ENCODE data around the gene CHRNA5.

Gene CHRNA5

GRCh38 chr15:78551902-78552301 lies 13.4 kb upstream of the CHRNA5 start:
- TF ChIP-seq, protein P1, sequence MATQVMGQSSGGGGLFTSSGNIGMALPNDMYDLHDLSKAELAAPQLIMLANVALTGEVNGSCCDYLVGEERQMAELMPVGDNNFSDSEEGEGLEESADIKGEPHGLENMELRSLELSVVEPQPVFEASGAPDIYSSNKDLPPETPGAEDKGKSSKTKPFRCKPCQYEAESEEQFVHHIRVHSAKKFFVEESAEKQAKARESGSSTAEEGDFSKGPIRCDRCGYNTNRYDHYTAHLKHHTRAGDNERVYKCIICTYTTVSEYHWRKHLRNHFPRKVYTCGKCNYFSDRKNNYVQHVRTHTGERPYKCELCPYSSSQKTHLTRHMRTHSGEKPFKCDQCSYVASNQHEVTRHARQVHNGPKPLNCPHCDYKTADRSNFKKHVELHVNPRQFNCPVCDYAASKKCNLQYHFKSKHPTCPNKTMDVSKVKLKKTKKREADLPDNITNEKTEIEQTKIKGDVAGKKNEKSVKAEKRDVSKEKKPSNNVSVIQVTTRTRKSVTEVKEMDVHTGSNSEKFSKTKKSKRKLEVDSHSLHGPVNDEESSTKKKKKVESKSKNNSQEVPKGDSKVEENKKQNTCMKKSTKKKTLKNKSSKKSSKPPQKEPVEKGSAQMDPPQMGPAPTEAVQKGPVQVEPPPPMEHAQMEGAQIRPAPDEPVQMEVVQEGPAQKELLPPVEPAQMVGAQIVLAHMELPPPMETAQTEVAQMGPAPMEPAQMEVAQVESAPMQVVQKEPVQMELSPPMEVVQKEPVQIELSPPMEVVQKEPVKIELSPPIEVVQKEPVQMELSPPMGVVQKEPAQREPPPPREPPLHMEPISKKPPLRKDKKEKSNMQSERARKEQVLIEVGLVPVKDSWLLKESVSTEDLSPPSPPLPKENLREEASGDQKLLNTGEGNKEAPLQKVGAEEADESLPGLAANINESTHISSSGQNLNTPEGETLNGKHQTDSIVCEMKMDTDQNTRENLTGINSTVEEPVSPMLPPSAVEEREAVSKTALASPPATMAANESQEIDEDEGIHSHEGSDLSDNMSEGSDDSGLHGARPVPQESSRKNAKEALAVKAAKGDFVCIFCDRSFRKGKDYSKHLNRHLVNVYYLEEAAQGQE (IDR thresholded peaks at IDR 0.05; ENCODE audit: insufficient read depth in 1 of 2, low read depth in 2 of 2, low read length in 2 of 2) = no peak
- TF ChIP-seq SIN3A (IDR thresholded peaks at IDR 0.05; ENCODE audit: borderline replicate concordance, insufficient read depth, low read length) (no peak), POLR2AphosphoS5 (IDR thresholded peaks at IDR 0.05; ENCODE audit: low read depth, low read length) (no peak), TAF1 (IDR thresholded peaks at IDR 0.05; ENCODE audit: borderline replicate concordance, insufficient read depth, low read length) (no peak), FOXP2 (optimal IDR thresholded peaks at IDR 0.05; ENCODE audit: borderline replicate concordance, extremely low read depth, extremely low read length, insufficient read depth) (no peak)

- TF ChIP-seq POLR2AphosphoS5 (IDR thresholded peaks at IDR 0.05; ENCODE audit: low read depth, low read length) (no peak), SIN3A (IDR thresholded peaks at IDR 0.05; ENCODE audit: borderline replicate concordance, insufficient read depth, low read length) (no peak), FOXP2 (optimal IDR thresholded peaks at IDR 0.05; ENCODE audit: borderline replicate concordance, extremely low read depth, extremely low read length, insufficient read depth) (no peak)
Observed at GRCh38 chr15:78552597-78552996, 12.7 kb upstream of the CHRNA5 start.

DNA sequence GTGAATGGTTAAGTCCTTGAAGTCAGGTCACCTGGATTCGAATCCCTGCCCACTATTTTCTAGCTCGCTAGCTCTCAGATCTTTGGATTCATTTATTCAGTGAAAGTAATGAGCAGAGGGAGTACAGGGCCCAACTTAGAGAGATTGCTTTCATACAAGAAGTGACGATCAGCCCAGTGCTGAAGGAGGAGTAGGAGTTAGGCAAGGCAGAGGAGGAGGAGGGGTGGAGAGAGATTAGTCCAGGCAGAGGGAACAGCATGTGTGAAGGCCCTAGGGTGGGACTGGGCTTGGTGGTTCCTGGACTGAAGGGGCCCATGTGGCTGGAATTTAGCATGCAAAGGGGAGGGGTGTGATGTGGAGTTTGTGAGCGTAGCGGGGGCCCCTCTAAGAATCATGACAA lies 3.8 kb upstream of the CHRNA5 start:
- TF ChIP-seq, protein P1 (IDR thresholded peaks at IDR 0.05; ENCODE audit: insufficient read depth in 1 of 2, low read depth in 2 of 2, low read length in 2 of 2) = no peak
- TF ChIP-seq TAF1 (IDR thresholded peaks at IDR 0.05; ENCODE audit: borderline replicate concordance, insufficient read depth, low read length) (no peak), SIN3A (IDR thresholded peaks at IDR 0.05; ENCODE audit: borderline replicate concordance, insufficient read depth, low read length) (no peak), FOXP2 (optimal IDR thresholded peaks at IDR 0.05; ENCODE audit: borderline replicate concordance, extremely low read depth, extremely low read length, insufficient read depth) (no peak), POLR2AphosphoS5 (IDR thresholded peaks at IDR 0.05; ENCODE audit: low read depth, low read length) (no peak)

DNA sequence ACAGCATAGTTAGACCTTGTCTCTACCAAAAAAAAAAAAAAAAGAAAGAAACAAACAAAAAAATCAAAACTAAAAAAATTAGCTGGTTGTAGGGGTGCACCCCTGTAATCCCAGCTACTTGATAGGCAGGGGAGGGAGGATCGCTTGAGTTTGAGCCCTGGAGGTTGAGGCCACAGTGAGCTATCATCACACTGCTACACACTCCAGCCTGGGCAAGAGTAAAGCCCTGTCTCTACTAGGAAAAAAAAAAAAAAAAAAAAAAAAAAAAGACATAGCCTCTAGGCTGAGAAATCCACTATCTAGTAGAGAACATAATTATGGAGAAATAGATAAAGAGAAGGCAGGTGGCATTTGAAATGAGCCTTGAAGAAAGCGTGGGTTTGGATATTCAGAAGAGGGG lies 2.2 kb upstream of the CHRNA5 start:
- TF ChIP-seq POLR2AphosphoS5 (IDR thresholded peaks at IDR 0.05; ENCODE audit: low read depth, low read length) (no peak), TAF1 (IDR thresholded peaks at IDR 0.05; ENCODE audit: borderline replicate concordance, insufficient read depth, low read length) (no peak), FOXP2 (optimal IDR thresholded peaks at IDR 0.05; ENCODE audit: borderline replicate concordance, extremely low read depth, extremely low read length, insufficient read depth) (no peak), SIN3A (IDR thresholded peaks at IDR 0.05; ENCODE audit: borderline replicate concordance, insufficient read depth, low read length) (no peak)
- TF ChIP-seq, protein P1 (IDR thresholded peaks at IDR 0.05; ENCODE audit: insufficient read depth in 1 of 2, low read depth in 2 of 2, low read length in 2 of 2) = no peak

- TF ChIP-seq SIN3A (IDR thresholded peaks at IDR 0.05; ENCODE audit: borderline replicate concordance, insufficient read depth, low read length) = no peak
- no peak for TF ChIP-seq TAF1 (IDR thresholded peaks at IDR 0.05; ENCODE audit: borderline replicate concordance, insufficient read depth, low read length)
- TF ChIP-seq, protein P1 (IDR thresholded peaks at IDR 0.05; ENCODE audit: insufficient read depth in 1 of 2, low read depth in 2 of 2, low read length in 2 of 2) = no peak
- no peak for TF ChIP-seq FOXP2 (optimal IDR thresholded peaks at IDR 0.05; ENCODE audit: borderline replicate concordance, extremely low read depth, extremely low read length, insufficient read depth)
- TF ChIP-seq POLR2AphosphoS5 (IDR thresholded peaks at IDR 0.05; ENCODE audit: low read depth, low read length) = no peak
Observed at GRCh38 chr15:78564743-78565096, 600 bp upstream of the CHRNA5 start.
